Mesodermal cell (in vitro differentiated cells): Measurements from ENCODE around the gene KCTD16.

Experiments
- H3K27ac ChIP-seq: 2 replicates; pipeline ENCODE4 v1.7.0; 2013; ENCODE audit warnings: mild to moderate bottlenecking, low read depth, low read length, moderate library complexity; ENCODE audit not compliant: severe bottlenecking
- H3K36me3 ChIP-seq: 2 replicates; pipeline ENCODE4 v1.7.1; 2013; ENCODE audit warnings: mild to moderate bottlenecking, low read length, moderate library complexity; ENCODE audit not compliant: control insufficient read depth, insufficient read depth
- H3K4me1 ChIP-seq: one replicate; pipeline ENCODE4 v1.7.1; 2013; ENCODE audit warnings: mild to moderate bottlenecking, low read length; ENCODE audit not compliant: insufficient read depth, control insufficient read depth, poor library complexity, severe bottlenecking
- H3K4me3 ChIP-seq: 2 replicates; pipeline ENCODE4 v1.7.0; 2013; ENCODE audit warnings: low read length, control low read depth, mild to moderate bottlenecking; ENCODE audit not compliant: insufficient read depth, poor library complexity, severe bottlenecking; ENCODE audit errors: extremely low read depth
- H3K9me3 ChIP-seq: 2 replicates; pipeline ENCODE4 v1.7.1; 2013; ENCODE audit warnings: mild to moderate bottlenecking, low read length, moderate library complexity; ENCODE audit not compliant: control insufficient read depth
- WGBS, 2 experiments: methylation state at CpG; one replicate each; pipeline ENCODE4 v1.1.5; 2013; ENCODE audit warnings: missing lambda C conversion rate in 2 of 2; ENCODE audit not compliant: insufficient coverage in 2 of 2; 5-methylcytosine and 5-hydroxymethylcytosine counted together

Gene KCTD16

GRCh38 chr5:144422018-144422727, 251.5 kb downstream of the KCTD16 start:
- H3K4me1 ChIP-seq: peaks cover 20% of the 10 kb centered on the region
- no peaks in the 10 kb centered on the region for H3K9me3 ChIP-seq
- H3K36me3 ChIP-seq: no peaks in the 10 kb centered on the region
- no peak overlapping the region for H3K4me3 ChIP-seq
- no CpG with 5 or more reads among the region's 2 CpGs for WGBS, 2 experiments
- H3K27ac ChIP-seq: peak overlapping the region; percentile 54

GRCh38 chr5:144427866-144428265, 257.2 kb downstream of the KCTD16 start:
- H3K36me3 ChIP-seq: no peaks in the 10 kb centered on the region
- no peak overlapping the region for H3K4me3 ChIP-seq
- H3K9me3 ChIP-seq: no peaks in the 10 kb centered on the region
- no CpG with 5 or more reads among the region's 1 CpG for WGBS, 2 experiments
- no peak overlapping the region for H3K27ac ChIP-seq
- H3K4me1 ChIP-seq: no peaks in the 10 kb centered on the region

GRCh38 chr5:144428326-144428725, 257.7 kb downstream of the KCTD16 start:
- 80% methylated on average over 1 of the region's 1 CpG; no CpG with 5 or more reads in 1 of the 2 experiments for WGBS, 2 experiments
- Histone ChIP-seq H3K9me3 (no peaks in the 10 kb centered on the region), H3K36me3 (no peaks in the 10 kb centered on the region), H3K27ac (no peak overlapping the region), H3K4me1 (no peaks in the 10 kb centered on the region), H3K4me3 (no peak overlapping the region)

- Histone ChIP-seq H3K36me3 (no peaks in the 10 kb centered on the region), H3K27ac (no peak overlapping the region), H3K4me1 (no peaks in the 10 kb centered on the region), H3K4me3 (no peak overlapping the region), H3K9me3 (no peaks in the 10 kb centered on the region)
- 80% methylated on average over 1 of the region's 1 CpG; no CpG with 5 or more reads in 1 of the 2 experiments for WGBS, 2 experiments
These were observed 258.7 kb downstream of the KCTD16 start for GRCh38 chr5:144429405-144429804.

GRCh38 chr5:144429905-144430304, 259.2 kb downstream of the KCTD16 start:
- Histone ChIP-seq H3K9me3 (no peaks in the 10 kb centered on the region), H3K4me1 (no peaks in the 10 kb centered on the region), H3K27ac (no peak overlapping the region), H3K4me3 (no peak overlapping the region), H3K36me3 (no peaks in the 10 kb centered on the region)
- no CpG with 5 or more reads among the region's 1 CpG for WGBS, 2 experiments

GRCh38 chr5:144433140-144433822, 262.6 kb downstream of the KCTD16 start:
- H3K9me3 ChIP-seq: no peaks in the 10 kb centered on the region
- no peaks in the 10 kb centered on the region for H3K4me1 ChIP-seq
- H3K27ac ChIP-seq: no peak overlapping the region
- 92 to 100% methylated on average over 2 to 3 of the region's 4 CpGs for WGBS, 2 experiments
- H3K4me3 ChIP-seq: no peak overlapping the region
- H3K36me3 ChIP-seq: no peaks in the 10 kb centered on the region

GRCh38 chr5:144433893-144434292, 263.2 kb downstream of the KCTD16 start:
- H3K4me1 ChIP-seq: no peaks in the 10 kb centered on the region
- H3K27ac ChIP-seq: no peak overlapping the region
- H3K36me3 ChIP-seq: no peaks in the 10 kb centered on the region
- no peak overlapping the region for H3K4me3 ChIP-seq
- H3K9me3 ChIP-seq: no peaks in the 10 kb centered on the region
- 77 to 88% methylated on average over 1 to 2 of the region's 3 CpGs for WGBS, 2 experiments

- H3K36me3 ChIP-seq: no peaks in the 10 kb centered on the region
- WGBS, 2 experiments: no CpG with 5 or more reads among the region's 1 CpG
- H3K4me1 ChIP-seq: no peaks in the 10 kb centered on the region
- H3K9me3 ChIP-seq: no peaks in the 10 kb centered on the region
- H3K27ac ChIP-seq: no peak overlapping the region
- no peak overlapping the region for H3K4me3 ChIP-seq
These were observed 265.3 kb downstream of the KCTD16 start for GRCh38 chr5:144436007-144436406.

- no peaks in the 10 kb centered on the region for H3K4me1 ChIP-seq
- H3K36me3 ChIP-seq: no peaks in the 10 kb centered on the region
- H3K4me3 ChIP-seq: no peak overlapping the region
- WGBS, 2 experiments: 94 to 100% methylated on average over 1 to 3 of the region's 4 CpGs
- peaks cover 4% of the 10 kb centered on the region for H3K9me3 ChIP-seq
- H3K27ac ChIP-seq: no peak overlapping the region
These were observed 267.6 kb downstream of the KCTD16 start for GRCh38 chr5:144438237-144438636.

GRCh38 chr5:144448457-144448856, 277.8 kb downstream of the KCTD16 start:
- Histone ChIP-seq H3K4me3 (no peak overlapping the region), H3K27ac (no peak overlapping the region), H3K4me1 (no peaks in the 10 kb centered on the region), H3K36me3 (no peaks in the 10 kb centered on the region), H3K9me3 (no peaks in the 10 kb centered on the region)
- WGBS, 2 experiments: 83% methylated on average over 1 of the region's 2 CpGs; no CpG with 5 or more reads in 1 of the 2 experiments
